OCI-LY3 (cell line): ENCODE data around the gene SARDH.

ENCODE experiments used
- CTCF ChIP-seq: fragments of 200-600, 300-600 bp; sonication (generic); IDR thresholded peaks from 2 replicates; pipeline ENCODE4 v1.5.1; 2014; ENCODE audit warnings: antibody characterized with exemption, low read length, low read depth
- EZH2phosphoT487 ChIP-seq: fragments of 200-600 bp; shearing (Covaris generic); IDR thresholded peaks from 2 replicates; pipeline ENCODE4 v1.6.1; 2018; ENCODE audit warnings: antibody characterized with exemption, mixed run types, low read depth

GRCh38 chr9:133712221-133713100 is 25.7 kb downstream of the SARDH start:
- TF ChIP-seq EZH2phosphoT487 (no peak), CTCF (no peak)
